Parathyroid adenoma (tissue), 2 donors: ENCODE measurements around the gene GAS2L2.

ENCODE experiments used
- H2AFZ ChIP-seq: fragments of 300-600 bp; sonication (generic); one replicate; pipeline ENCODE4 v1.7.0; 2017; ENCODE audit warnings: antibody characterized with exemption, mild to moderate bottlenecking
- H3K27ac ChIP-seq: fragments of 300-600 bp; sonication (generic); one replicate; pipeline ENCODE4 v1.7.0; 2017
- H3K27me3 ChIP-seq: fragments of 300-600 bp; sonication (generic); one replicate; pipeline ENCODE4 v1.7.0; 2017; ENCODE audit warnings: low read length; ENCODE audit not compliant: control insufficient read depth, insufficient read depth
- H3K36me3 ChIP-seq: fragments of 300-600 bp; sonication (generic); one replicate; pipeline ENCODE4 v1.7.0; 2017; ENCODE audit warnings: low read length; ENCODE audit not compliant: control insufficient read depth, insufficient read depth
- H3K4me1 ChIP-seq: fragments of 300-600 bp; sonication (generic); one replicate; pipeline ENCODE4 v1.7.0; 2017; ENCODE audit warnings: control low read depth
- H3K4me2 ChIP-seq: fragments of 300-600 bp; sonication (generic); one replicate; pipeline ENCODE4 v1.7.0; 2017; ENCODE audit warnings: low read length
- H3K4me3 ChIP-seq: fragments of 300-600 bp; sonication (generic); one replicate; pipeline ENCODE4 v1.7.0; 2017; ENCODE audit warnings: low read depth, low read length
- H3K79me2 ChIP-seq: fragments of 300-600 bp; sonication (generic); one replicate; pipeline ENCODE4 v1.7.0; 2017; ENCODE audit warnings: control low read depth
- H3K9ac ChIP-seq: fragments of 300-600 bp; sonication (generic); one replicate; pipeline ENCODE4 v1.7.0; 2017; ENCODE audit warnings: mild to moderate bottlenecking
- H3K9me3 ChIP-seq: fragments of 300-600 bp; sonication (generic); one replicate; pipeline ENCODE4 v1.7.0; 2017; ENCODE audit warnings: low read length; ENCODE audit not compliant: control insufficient read depth
- CTCF ChIP-seq: fragments of 300-600 bp; sonication (generic); IDR thresholded peaks from one replicate; pipeline ENCODE4 v1.7.0; 2017; ENCODE audit warnings: antibody characterized with exemption, mild to moderate bottlenecking
- donor health status: primary hyperparathyroidism.

The GAS2L2 gene

DNA sequence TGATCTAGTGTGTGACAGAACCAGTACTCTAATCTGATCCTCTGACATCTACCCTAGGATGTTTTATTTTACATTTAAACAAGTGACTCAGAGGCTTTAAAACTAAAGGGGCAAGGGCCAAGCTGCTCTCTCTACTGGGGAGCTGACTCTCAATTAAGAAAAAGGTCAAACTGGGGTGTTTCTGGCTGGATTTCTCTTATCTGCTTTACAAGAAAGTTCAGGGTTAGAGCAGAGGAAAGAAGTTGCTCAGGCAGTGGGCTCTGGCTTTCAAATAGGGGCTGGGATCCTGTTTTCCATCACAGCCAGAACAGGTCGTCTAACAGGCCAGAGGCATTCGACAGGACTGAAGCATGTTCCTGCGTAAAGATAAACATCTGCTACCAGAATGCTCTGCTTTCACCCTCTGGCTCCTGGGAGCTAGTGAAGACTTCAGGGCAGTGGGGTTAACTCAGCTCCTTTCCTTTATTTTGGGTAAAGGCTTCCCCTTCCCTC lies 33.9 kb upstream of the GAS2L2 start:
- no peak overlapping the region for H3K4me2 ChIP-seq
- H3K27me3 ChIP-seq: no peaks in the 10 kb centered on the region
- no peaks in the 10 kb centered on the region for H3K79me2 ChIP-seq
- TF ChIP-seq CTCF: no peak
- H3K4me1 ChIP-seq: no peaks in the 10 kb centered on the region
- H2AFZ ChIP-seq: peak overlapping the region; percentile 30
- H3K4me3 ChIP-seq: no peak overlapping the region
- H3K36me3 ChIP-seq: no peaks in the 10 kb centered on the region
- H3K27ac ChIP-seq: no peak overlapping the region
- no peaks in the 10 kb centered on the region for H3K9me3 ChIP-seq
- H3K9ac ChIP-seq: no peak overlapping the region

DNA sequence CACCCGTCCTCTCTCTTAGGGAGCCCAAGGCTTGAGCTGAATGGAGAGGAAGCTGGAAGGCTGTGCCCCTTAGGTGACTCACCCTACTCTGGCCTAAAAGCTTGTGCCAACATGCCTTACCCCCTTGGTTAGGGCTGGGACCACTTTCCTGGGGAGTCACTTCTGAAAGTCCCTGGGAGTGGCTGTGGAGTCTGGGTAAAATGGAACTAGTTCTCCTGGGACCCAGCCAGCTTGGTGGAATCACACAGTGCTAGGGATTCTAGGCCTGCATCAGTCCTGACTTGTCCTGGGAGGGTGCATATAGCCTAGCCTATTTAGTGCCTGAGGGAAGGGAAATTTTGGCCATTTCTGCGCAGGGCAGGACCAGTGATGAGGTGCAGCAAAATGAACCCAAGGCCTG lies 31.9 kb upstream of the GAS2L2 start:
- Histone ChIP-seq H2AFZ (no peak overlapping the region), H3K4me3 (no peak overlapping the region), H3K36me3 (no peaks in the 10 kb centered on the region), H3K27ac (no peak overlapping the region), H3K4me1 (no peaks in the 10 kb centered on the region), H3K27me3 (no peaks in the 10 kb centered on the region), H3K9me3 (no peaks in the 10 kb centered on the region), H3K4me2 (no peak overlapping the region), H3K79me2 (no peaks in the 10 kb centered on the region), H3K9ac (no peak overlapping the region)
- TF ChIP-seq CTCF: no peak

DNA sequence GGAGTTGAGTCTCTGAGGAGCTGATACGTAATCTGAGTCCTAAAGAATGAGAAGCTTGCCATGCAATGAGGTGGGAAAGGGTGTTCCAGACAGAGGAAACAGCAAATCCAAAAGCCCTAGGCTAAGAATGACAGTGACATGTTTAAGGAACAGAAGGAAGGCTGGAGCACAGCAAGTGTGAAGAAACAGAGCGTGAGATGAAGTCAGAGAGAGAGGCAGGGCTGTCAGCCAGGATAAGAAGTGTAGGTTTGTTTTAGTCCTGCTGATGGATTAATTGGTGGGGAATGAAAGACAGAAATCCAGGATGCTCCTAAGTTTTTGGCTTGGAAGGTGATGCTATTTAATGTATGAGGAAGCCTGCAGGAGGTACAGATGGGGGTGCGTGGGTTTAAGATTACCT lies 27.9 kb upstream of the GAS2L2 start:
- H3K4me1 ChIP-seq: no peaks in the 10 kb centered on the region

GRCh38 chr17:35778641-35779196 lies 25.7 kb upstream of the GAS2L2 start:
- no peak overlapping the region for H3K9ac ChIP-seq
- H3K4me2 ChIP-seq: no peak overlapping the region
- no peaks in the 10 kb centered on the region for H3K36me3 ChIP-seq
- no peaks in the 10 kb centered on the region for H3K9me3 ChIP-seq
- H3K79me2 ChIP-seq: no peaks in the 10 kb centered on the region
- H3K27me3 ChIP-seq: no peaks in the 10 kb centered on the region
- no peak overlapping the region for H2AFZ ChIP-seq
- H3K27ac ChIP-seq: no peak overlapping the region
- H3K4me1 ChIP-seq: no peaks in the 10 kb centered on the region
- no peak overlapping the region for H3K4me3 ChIP-seq
- no peak for TF ChIP-seq CTCF

More for the DNA sequence above, 27.9 kb upstream of the GAS2L2 start:
- Histone ChIP-seq H3K36me3 (no peaks in the 10 kb centered on the region), H3K4me2 (no peak overlapping the region), H3K79me2 (no peaks in the 10 kb centered on the region), H3K27ac (no peak overlapping the region), H3K9me3 (no peaks in the 10 kb centered on the region), H2AFZ (no peak overlapping the region), H3K9ac (no peak overlapping the region), H3K27me3 (no peaks in the 10 kb centered on the region), H3K4me3 (no peak overlapping the region)
- TF ChIP-seq CTCF: no peak

DNA sequence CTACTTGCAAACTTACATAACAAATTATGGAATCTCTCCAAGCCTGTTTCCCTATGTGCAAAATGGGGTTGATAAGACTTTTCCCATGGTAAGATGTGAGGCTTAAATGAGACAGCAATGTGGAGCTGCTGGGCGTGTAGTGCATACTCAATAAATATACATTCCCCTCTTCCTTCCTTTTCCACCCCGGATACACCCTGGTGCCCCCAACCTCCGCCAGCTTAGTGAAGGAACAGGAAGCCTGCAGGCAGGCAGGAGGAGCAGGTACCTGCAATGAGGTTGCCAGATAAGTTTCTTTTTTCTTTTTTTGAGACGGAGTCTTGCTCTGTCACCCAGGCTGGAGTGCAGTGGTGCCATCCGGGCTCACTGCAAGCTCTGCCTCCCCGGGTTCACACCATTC lies 22.5 kb upstream of the GAS2L2 start:
- Histone ChIP-seq H3K36me3 (no peaks in the 10 kb centered on the region), H3K9ac (no peak overlapping the region), H3K9me3 (no peaks in the 10 kb centered on the region), H3K27me3 (no peaks in the 10 kb centered on the region), H3K4me3 (no peak overlapping the region), H3K4me2 (no peak overlapping the region), H3K79me2 (no peaks in the 10 kb centered on the region), H2AFZ (no peak overlapping the region), H3K4me1 (no peaks in the 10 kb centered on the region), H3K27ac (no peak overlapping the region)
- no peak for TF ChIP-seq CTCF
